GM18868 (cell line): ENCODE data around the gene GPBP1L1.
"Not testable (repeated sequence)": the region's sequence is repeated elsewhere in the genome, so short reads cannot be mapped to it uniquely, and the experiment has no call there.

ENCODE experiments used
- ATAC-seq: cut with Tn5 transposase; IDR thresholded peaks from one replicate; pipeline ENCODE4 v1.9.1; 2021; ENCODE audit warnings: mild to moderate bottlenecking, moderate library complexity; ENCODE audit not compliant: unreplicated experiment

Gene GPBP1L1

GRCh38 chr1:45682942-45683341 lies 3.4 kb downstream of the GPBP1L1 start:
- ATAC-seq, result no peak

- ATAC-seq, result no peak
These were observed 7.2 kb downstream of the GPBP1L1 start for GRCh38 chr1:45679123-45679522.

- no peak for ATAC-seq
These were observed 7.8 kb downstream of the GPBP1L1 start for GRCh38 chr1:45678489-45678888.

GRCh38 chr1:45677751-45678245 lies 8.5 kb downstream of the GPBP1L1 start:
- no peak for ATAC-seq

GRCh38 chr1:45676553-45676952 lies 9.8 kb downstream of the GPBP1L1 start:
- not testable (repeated sequence) for ATAC-seq

GRCh38 chr1:45674478-45674877 lies 11.9 kb downstream of the GPBP1L1 start:
- no peak for ATAC-seq

GRCh38 chr1:45673956-45674355 lies 12.4 kb downstream of the GPBP1L1 start:
- ATAC-seq, result no peak

- ATAC-seq, result no peak
These were observed 16.3 kb downstream of the GPBP1L1 start for GRCh38 chr1:45669859-45670655.

- no peak for ATAC-seq
These were observed 17.0 kb downstream of the GPBP1L1 start for GRCh38 chr1:45669379-45669778.

- no peak for ATAC-seq
These were observed 17.8 kb downstream of the GPBP1L1 start for GRCh38 chr1:45668526-45668925.

- ATAC-seq, result no peak
These were observed 18.8 kb downstream of the GPBP1L1 start for GRCh38 chr1:45667321-45668111.

- no peak for ATAC-seq
These were observed 19.5 kb downstream of the GPBP1L1 start for GRCh38 chr1:45666836-45667235.

- ATAC-seq, result no peak
These were observed 26.0 kb downstream of the GPBP1L1 start for GRCh38 chr1:45660336-45660735.

- ATAC-seq, result no peak
These were observed 27.1 kb downstream of the GPBP1L1 start for GRCh38 chr1:45659222-45659621.

- no peak for ATAC-seq
These were observed 28.2 kb downstream of the GPBP1L1 start for GRCh38 chr1:45658171-45658570.

- ATAC-seq, result no peak
These were observed 29.6 kb downstream of the GPBP1L1 start for GRCh38 chr1:45656573-45657226.

GRCh38 chr1:45654540-45655280 lies 31.6 kb downstream of the GPBP1L1 start:
- no peak for ATAC-seq

GRCh38 chr1:45647248-45648021 lies 38.9 kb downstream of the GPBP1L1 start:
- no peak for ATAC-seq

- ATAC-seq, result no peak
These were observed 41.7 kb downstream of the GPBP1L1 start for GRCh38 chr1:45644661-45645060.

GRCh38 chr1:45643978-45644377 lies 42.4 kb downstream of the GPBP1L1 start:
- no peak for ATAC-seq
